ENCODE data around the gene PRKX. TPM values are rescaled to one million over a fixed set of nuclear protein-coding genes. Genes with fewer than 3 reads are reported as not detected.

The PRKX gene
- total and polyA plus RNA-seq, 4 experiments from 2014 or later: 63.0 to 73.9 (median 68.5) TPM

- no peak overlapping the region for H3K4me3 ChIP-seq (ENCODE audit: low read length in 2 of 2)
- Mint-ChIP-seq H3K27me3 (no peaks in the 10 kb centered on the region), H3K9me3 (peaks cover 0 to 2% (median 0%) of the 10 kb centered on the region in 8 donors), H3K4me3 (no peak overlapping the region), H3K4me1 (peaks cover 16 to 25% (median 17%) of the 10 kb centered on the region in 4 donors), H3K36me3 (peaks cover 0 to 14% of the 10 kb centered on the region in 2 donors), H3K27ac (no peak overlapping the region)
- peaks cover 10% of the 10 kb centered on the region for H3K4me1 ChIP-seq (ENCODE audit: insufficient read depth, low read length)
- CTCF ChIA-PET (ENCODE audit: partially characterized antibody): no interaction called here
- DNase-seq: no peak
- intact Hi-C loops (cut with micrococcal nuclease): no loop called here
- H3K36me3 ChIP-seq (ENCODE audit: insufficient read depth, low read length): no peaks in the 10 kb centered on the region
- no peaks in the 10 kb centered on the region for H3K9me3 ChIP-seq (ENCODE audit: control insufficient read depth in 1 of 2, low read length in 2 of 2)
- no peak overlapping the region for H3K27ac ChIP-seq (ENCODE audit: low read depth, low read length)
- POLR2A ChIA-PET (ENCODE audit: partially characterized antibody): no interaction called here
- H3K27me3 ChIP-seq (ENCODE audit: insufficient read depth, low read length): no peaks in the 10 kb centered on the region
Measured at GRCh38 chrX:3585719-3586118, 127.7 kb downstream of the PRKX start.

DNA sequence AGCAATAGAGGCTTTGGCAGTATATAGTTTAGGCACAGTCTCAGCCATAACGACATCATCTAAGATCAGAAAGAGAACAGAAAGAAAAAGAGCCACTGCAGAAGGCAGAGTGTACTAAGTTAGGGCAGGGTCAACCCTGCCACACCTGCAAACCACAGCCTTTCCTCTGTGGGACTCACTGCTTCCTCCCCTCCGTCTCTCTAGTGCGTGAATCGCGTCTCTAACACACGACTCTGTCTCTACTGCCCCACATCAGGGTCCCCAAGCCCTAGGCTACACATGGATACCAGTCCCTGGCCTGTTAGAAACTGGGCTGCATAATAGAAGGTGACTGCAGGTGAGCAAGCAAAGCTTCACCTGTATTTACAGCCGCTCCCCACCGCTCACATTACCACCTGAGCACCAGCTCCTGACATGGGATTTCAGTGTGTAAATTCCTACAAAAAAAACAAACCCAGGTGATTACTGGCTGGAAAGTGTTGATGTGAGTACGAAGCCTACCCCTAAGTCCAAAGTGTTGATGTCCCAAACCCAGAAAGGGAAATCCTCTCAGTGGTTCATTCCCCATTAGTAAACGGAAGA, 128.9 kb downstream of the PRKX start:
- peak in 1 of 5 donors; percentile 8 for DNase-seq
- intact Hi-C loops (cut with micrococcal nuclease): no loop called here
- H3K27ac ChIP-seq (ENCODE audit: low read depth, low read length): no peak overlapping the region
- Mint-ChIP-seq H3K9me3 (peaks cover 0 to 2% (median 0%) of the 10 kb centered on the region in 8 donors), H3K27me3 (no peaks in the 10 kb centered on the region), H3K27ac (no peak overlapping the region), H3K36me3 (peaks cover 0 to 19% of the 10 kb centered on the region in 2 donors), H3K4me1 (peaks cover 16 to 25% (median 17%) of the 10 kb centered on the region in 4 donors), H3K4me3 (peak overlapping the region in 3 of 8 donors; percentile 24 to 44 (median 31))
- no peak overlapping the region for H3K4me3 ChIP-seq (ENCODE audit: low read length in 2 of 2)
- peaks cover 10% of the 10 kb centered on the region for H3K4me1 ChIP-seq (ENCODE audit: insufficient read depth, low read length)
- H3K36me3 ChIP-seq (ENCODE audit: insufficient read depth, low read length): no peaks in the 10 kb centered on the region
- POLR2A ChIA-PET (ENCODE audit: partially characterized antibody): no interaction called here
- H3K27me3 ChIP-seq (ENCODE audit: insufficient read depth, low read length): no peaks in the 10 kb centered on the region
- CTCF ChIA-PET (ENCODE audit: partially characterized antibody): no interaction called here
- no peaks in the 10 kb centered on the region for H3K9me3 ChIP-seq (ENCODE audit: control insufficient read depth in 1 of 2, low read length in 2 of 2)

DNA sequence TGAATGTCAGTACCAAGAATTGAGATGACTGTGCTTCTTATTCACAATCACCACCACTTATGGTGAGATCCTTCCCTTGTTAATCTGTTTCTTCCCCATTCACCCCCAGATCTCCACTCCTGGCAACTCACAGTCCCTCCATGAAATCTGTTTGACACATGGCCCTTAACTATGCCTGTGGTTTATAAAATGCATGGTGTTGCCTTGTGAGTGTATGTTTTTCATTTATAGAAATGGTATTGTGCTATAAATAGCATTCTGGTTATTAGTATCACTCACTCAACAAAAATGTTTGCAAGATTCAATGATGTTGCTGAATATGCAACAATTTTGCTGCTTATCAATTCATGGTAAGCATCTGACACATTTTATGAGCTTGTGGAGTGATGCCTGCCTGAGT, 131.0 kb downstream of the PRKX start:
- H3K9me3 ChIP-seq (ENCODE audit: control insufficient read depth in 1 of 2, low read length in 2 of 2): no peaks in the 10 kb centered on the region
- no peak overlapping the region for H3K27ac ChIP-seq (ENCODE audit: low read depth, low read length)
- H3K9me3 Mint-ChIP-seq: peaks cover 0 to 2% (median 0%) of the 10 kb centered on the region in 8 donors
- no peaks in the 10 kb centered on the region for H3K27me3 Mint-ChIP-seq
- H3K27me3 ChIP-seq (ENCODE audit: insufficient read depth, low read length): no peaks in the 10 kb centered on the region
- no peak overlapping the region for H3K27ac Mint-ChIP-seq
- DNase-seq: no peak
- intact Hi-C loops (cut with micrococcal nuclease): no loop called here
- peaks cover 12 to 20% (median 13%) of the 10 kb centered on the region in 4 donors for H3K4me1 Mint-ChIP-seq
- H3K4me1 ChIP-seq (ENCODE audit: insufficient read depth, low read length): peaks cover 10% of the 10 kb centered on the region
- H3K36me3 ChIP-seq (ENCODE audit: insufficient read depth, low read length): no peaks in the 10 kb centered on the region
- peaks cover 0 to 19% of the 10 kb centered on the region in 2 donors for H3K36me3 Mint-ChIP-seq
- ChIA-PET POLR2A (ENCODE audit: partially characterized antibody) (no interaction called here), CTCF (ENCODE audit: partially characterized antibody) (no interaction called here)
- no peak overlapping the region for H3K4me3 ChIP-seq (ENCODE audit: low read length in 2 of 2)
- H3K4me3 Mint-ChIP-seq: no peak overlapping the region

DNA sequence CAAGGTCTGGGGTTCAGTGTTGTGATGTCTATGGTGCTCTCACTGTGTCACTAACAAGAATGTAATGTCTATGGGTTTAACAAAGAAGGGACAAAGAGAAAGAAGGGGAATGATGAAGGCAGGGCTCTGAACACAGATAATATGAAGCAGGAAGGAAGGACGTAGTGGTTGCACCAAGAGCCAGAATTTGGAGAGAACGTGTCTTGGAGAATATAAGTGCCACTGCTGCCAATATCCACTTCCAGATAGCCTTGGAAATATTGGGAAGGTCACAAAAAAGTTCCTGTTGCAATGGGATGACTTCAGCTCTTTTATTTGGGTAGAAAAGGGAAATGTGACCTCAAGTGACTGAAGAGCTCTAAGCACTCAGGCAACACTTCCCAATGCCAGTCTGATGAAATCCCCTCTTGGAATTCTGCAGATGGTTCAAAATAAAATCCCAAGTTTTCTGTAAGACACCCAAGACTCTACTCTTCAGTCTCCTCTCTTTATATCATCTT, 131.8 kb downstream of the PRKX start:
- H3K4me3 Mint-ChIP-seq: no peak overlapping the region
- no peaks in the 10 kb centered on the region for H3K27me3 Mint-ChIP-seq

DNA sequence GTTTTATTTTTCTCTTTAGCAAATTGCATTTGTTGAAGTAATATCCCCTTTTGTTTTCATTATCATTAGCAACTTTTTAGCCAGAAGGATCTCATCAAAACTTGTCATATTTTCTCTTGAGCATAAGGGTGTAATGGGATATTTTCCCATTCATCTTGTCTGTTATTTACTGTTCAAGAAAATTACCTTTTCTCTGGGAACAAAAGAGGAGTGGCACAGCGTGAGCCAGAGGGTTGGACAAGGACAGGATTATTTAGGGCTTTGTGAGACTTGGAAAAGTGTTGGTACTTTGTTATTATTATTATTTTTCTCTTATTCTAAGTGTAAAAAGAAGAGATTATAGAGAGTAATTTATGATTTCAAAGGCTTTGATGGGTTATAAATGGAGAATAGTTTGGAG, 135.9 kb downstream of the PRKX start:
- Histone ChIP-seq H3K4me3 (ENCODE audit: low read length in 2 of 2) (no peak overlapping the region), H3K27ac (ENCODE audit: low read depth, low read length) (no peak overlapping the region), H3K36me3 (ENCODE audit: insufficient read depth, low read length) (no peaks in the 10 kb centered on the region), H3K4me1 (ENCODE audit: insufficient read depth, low read length) (no peaks in the 10 kb centered on the region), H3K27me3 (ENCODE audit: insufficient read depth, low read length) (no peaks in the 10 kb centered on the region), H3K9me3 (ENCODE audit: control insufficient read depth in 1 of 2, low read length in 2 of 2) (no peaks in the 10 kb centered on the region)
- peaks cover 0 to 2% (median 0%) of the 10 kb centered on the region in 8 donors for H3K9me3 Mint-ChIP-seq
- no peak overlapping the region for H3K4me3 Mint-ChIP-seq
- H3K36me3 Mint-ChIP-seq: peaks cover 0 to 25% of the 10 kb centered on the region in 2 donors
- H3K4me1 Mint-ChIP-seq: no peaks in the 10 kb centered on the region
- intact Hi-C loops (cut with micrococcal nuclease): no loop called here
- POLR2A ChIA-PET (ENCODE audit: partially characterized antibody): no interaction called here
- H3K27me3 Mint-ChIP-seq: no peaks in the 10 kb centered on the region
- H3K27ac Mint-ChIP-seq: no peak overlapping the region
- no peak for DNase-seq
- CTCF ChIA-PET (ENCODE audit: partially characterized antibody): no interaction called here

More for the DNA sequence above, 131.8 kb downstream of the PRKX start:
- no peak overlapping the region for H3K27ac ChIP-seq (ENCODE audit: low read depth, low read length)
- POLR2A ChIA-PET (ENCODE audit: partially characterized antibody): no interaction called here
- no peaks in the 10 kb centered on the region for H3K36me3 ChIP-seq (ENCODE audit: insufficient read depth, low read length)
- Mint-ChIP-seq H3K36me3 (peaks cover 0 to 19% of the 10 kb centered on the region in 2 donors), H3K4me1 (peaks cover 11 to 17% (median 11%) of the 10 kb centered on the region in 4 donors), H3K9me3 (peaks cover 0 to 2% (median 0%) of the 10 kb centered on the region in 8 donors), H3K27ac (no peak overlapping the region)
- intact Hi-C loops (cut with micrococcal nuclease): no loop called here
- no peak overlapping the region for H3K4me3 ChIP-seq (ENCODE audit: low read length in 2 of 2)
- no peaks in the 10 kb centered on the region for H3K9me3 ChIP-seq (ENCODE audit: control insufficient read depth in 1 of 2, low read length in 2 of 2)
- CTCF ChIA-PET (ENCODE audit: partially characterized antibody): no interaction called here
- no peaks in the 10 kb centered on the region for H3K27me3 ChIP-seq (ENCODE audit: insufficient read depth, low read length)
- no peak for DNase-seq
- peaks cover 10% of the 10 kb centered on the region for H3K4me1 ChIP-seq (ENCODE audit: insufficient read depth, low read length)

- Histone ChIP-seq H3K9me3 (ENCODE audit: control insufficient read depth in 1 of 2, low read length in 2 of 2) (no peaks in the 10 kb centered on the region), H3K27me3 (ENCODE audit: insufficient read depth, low read length) (no peaks in the 10 kb centered on the region), H3K27ac (ENCODE audit: low read depth, low read length) (no peak overlapping the region), H3K36me3 (ENCODE audit: insufficient read depth, low read length) (no peaks in the 10 kb centered on the region), H3K4me1 (ENCODE audit: insufficient read depth, low read length) (no peaks in the 10 kb centered on the region), H3K4me3 (ENCODE audit: low read length in 2 of 2) (no peak overlapping the region)
- Mint-ChIP-seq H3K27ac (no peak overlapping the region), H3K27me3 (no peaks in the 10 kb centered on the region), H3K9me3 (peaks cover 0 to 4% (median 0%) of the 10 kb centered on the region in 8 donors), H3K4me3 (no peak overlapping the region), H3K4me1 (no peaks in the 10 kb centered on the region), H3K36me3 (peaks cover 0 to 22% of the 10 kb centered on the region in 2 donors)
- CTCF ChIA-PET (ENCODE audit: partially characterized antibody): no interaction called here
- DNase-seq: no peak
- POLR2A ChIA-PET (ENCODE audit: partially characterized antibody): no interaction called here
- intact Hi-C loops (cut with micrococcal nuclease): no loop called here
Measured at GRCh38 chrX:3576886-3577501, 136.5 kb downstream of the PRKX start.

GRCh38 chrX:3567686-3568085, 145.8 kb downstream of the PRKX start:
- Mint-ChIP-seq H3K27ac (no peak overlapping the region), H3K4me1 (no peaks in the 10 kb centered on the region), H3K9me3 (peaks cover 0 to 8% (median under 1%) of the 10 kb centered on the region in 8 donors), H3K4me3 (no peak overlapping the region), H3K27me3 (no peaks in the 10 kb centered on the region), H3K36me3 (no peaks in the 10 kb centered on the region)
- DNase-seq: no peak
- ChIA-PET POLR2A (ENCODE audit: partially characterized antibody) (no interaction called here), CTCF (ENCODE audit: partially characterized antibody) (no interaction called here)
- Histone ChIP-seq H3K27me3 (ENCODE audit: insufficient read depth, low read length) (no peaks in the 10 kb centered on the region), H3K4me1 (ENCODE audit: insufficient read depth, low read length) (no peaks in the 10 kb centered on the region), H3K27ac (ENCODE audit: low read depth, low read length) (no peak overlapping the region), H3K9me3 (ENCODE audit: control insufficient read depth in 1 of 2, low read length in 2 of 2) (no peaks in the 10 kb centered on the region), H3K36me3 (ENCODE audit: insufficient read depth, low read length) (no peaks in the 10 kb centered on the region), H3K4me3 (ENCODE audit: low read length in 2 of 2) (no peak overlapping the region)
- intact Hi-C loops (cut with micrococcal nuclease): no loop called here
